Raji (cell line): Measurements from ENCODE around the gene ACOXL.

ENCODE experiments used
- POLR2A ChIP-seq: IDR thresholded peaks from 2 replicates; pipeline ENCODE4 v1.6.1; 2011; ENCODE audit warnings: low read depth, low read length, control low read depth; ENCODE audit not compliant: insufficient read depth

ACOXL gene

GRCh38 chr2:110848519-110849030 is 116.2 kb downstream of the ACOXL start:
- no peak for TF ChIP-seq POLR2A

DNA sequence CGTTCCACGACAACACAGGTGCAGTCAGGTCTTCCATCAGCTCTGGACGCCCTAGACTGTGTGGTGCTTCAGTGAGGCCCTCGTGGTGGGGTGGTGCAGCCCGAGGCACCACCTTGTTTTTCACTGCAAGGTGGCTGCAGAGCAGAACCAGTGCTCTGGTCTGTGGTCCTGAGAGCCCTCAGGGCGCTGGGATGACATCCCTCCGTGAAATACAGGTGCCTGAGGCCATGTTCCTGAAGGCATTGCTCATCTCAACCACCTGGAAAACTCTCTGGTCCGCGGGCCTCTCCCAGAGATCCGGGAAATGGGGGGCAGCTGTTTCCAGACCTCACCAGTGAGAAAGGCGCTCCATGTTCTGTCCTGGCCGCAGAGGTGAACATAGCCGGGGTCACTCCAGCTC is 119.2 kb downstream of the ACOXL start:
- TF ChIP-seq POLR2A: no peak

DNA sequence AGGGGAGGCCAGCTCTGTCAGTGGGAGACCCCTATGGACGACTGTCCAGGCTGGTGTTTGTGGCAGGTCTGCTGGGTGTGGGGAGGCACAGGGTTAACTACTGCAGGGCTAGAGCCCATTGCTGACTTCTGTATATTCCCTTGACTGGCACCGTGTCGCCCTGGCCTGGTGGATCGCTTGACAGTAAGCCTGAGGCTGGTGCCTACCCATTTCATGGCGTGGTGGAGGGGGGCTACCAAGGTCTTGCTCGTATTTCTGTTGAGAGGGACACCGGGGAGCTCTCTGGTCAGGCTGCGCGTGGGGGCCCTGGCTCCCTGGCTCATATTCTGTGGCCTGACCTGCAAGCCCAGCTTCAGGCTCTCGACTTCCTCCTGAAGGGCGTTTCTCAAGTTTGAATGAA is 119.7 kb downstream of the ACOXL start:
- no peak for TF ChIP-seq POLR2A

DNA sequence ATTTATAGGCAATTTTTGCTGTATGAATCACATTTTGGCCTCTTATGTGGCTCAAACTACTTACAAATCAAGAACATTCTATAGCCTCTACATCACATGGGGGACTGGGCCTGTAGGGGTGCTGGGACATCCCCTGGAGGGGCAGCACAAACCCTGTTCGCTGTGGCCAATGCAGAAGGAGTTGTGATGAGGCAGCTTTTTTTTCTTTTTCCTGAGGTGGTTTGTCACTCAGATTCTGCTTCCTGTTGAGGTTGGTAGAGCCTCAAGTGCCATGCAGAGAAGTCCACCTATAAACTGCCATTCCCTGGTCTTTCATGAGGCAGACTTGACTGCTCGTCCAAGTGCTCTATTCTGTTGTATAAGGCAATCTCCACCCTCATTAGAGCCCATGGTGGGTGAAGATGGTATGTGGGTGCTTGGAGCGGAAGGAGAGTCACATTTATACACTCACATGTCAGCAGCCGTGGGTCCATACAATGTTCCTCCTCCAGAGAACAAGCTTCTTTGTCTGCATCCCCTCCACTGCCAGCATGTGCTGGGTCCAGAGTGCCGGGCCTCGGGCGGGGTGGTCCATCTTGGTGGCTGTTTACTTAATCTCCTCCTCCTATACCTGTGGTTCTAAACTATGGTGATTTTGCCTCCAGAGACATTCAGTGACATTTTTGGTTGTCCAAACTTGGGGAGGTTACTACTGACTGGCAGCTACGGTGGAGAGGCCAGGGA is 120.3 kb downstream of the ACOXL start:
- no peak for TF ChIP-seq POLR2A

- TF ChIP-seq POLR2A: no peak
These were observed 121.1 kb downstream of the ACOXL start for GRCh38 chr2:110853516-110853915.

DNA sequence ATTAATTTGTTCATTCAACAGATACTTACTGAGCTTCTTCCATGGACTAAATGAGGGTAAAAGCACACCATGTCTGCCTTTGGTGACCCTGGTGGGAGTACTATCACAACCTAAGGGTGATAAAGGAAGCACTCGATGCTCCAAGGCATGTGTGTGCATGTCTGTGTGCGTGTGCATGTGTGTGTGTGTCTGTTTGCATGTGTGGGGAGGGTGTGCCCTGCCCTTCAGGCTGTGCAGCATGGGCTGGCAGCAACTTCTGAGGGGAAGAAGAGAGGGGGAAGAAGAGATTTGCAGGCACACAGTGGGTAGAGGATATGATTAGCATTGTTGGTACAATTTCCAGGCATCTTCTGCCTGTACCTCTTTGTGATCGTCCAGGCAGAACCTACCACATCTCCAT is 121.6 kb downstream of the ACOXL start:
- TF ChIP-seq POLR2A: no peak

DNA sequence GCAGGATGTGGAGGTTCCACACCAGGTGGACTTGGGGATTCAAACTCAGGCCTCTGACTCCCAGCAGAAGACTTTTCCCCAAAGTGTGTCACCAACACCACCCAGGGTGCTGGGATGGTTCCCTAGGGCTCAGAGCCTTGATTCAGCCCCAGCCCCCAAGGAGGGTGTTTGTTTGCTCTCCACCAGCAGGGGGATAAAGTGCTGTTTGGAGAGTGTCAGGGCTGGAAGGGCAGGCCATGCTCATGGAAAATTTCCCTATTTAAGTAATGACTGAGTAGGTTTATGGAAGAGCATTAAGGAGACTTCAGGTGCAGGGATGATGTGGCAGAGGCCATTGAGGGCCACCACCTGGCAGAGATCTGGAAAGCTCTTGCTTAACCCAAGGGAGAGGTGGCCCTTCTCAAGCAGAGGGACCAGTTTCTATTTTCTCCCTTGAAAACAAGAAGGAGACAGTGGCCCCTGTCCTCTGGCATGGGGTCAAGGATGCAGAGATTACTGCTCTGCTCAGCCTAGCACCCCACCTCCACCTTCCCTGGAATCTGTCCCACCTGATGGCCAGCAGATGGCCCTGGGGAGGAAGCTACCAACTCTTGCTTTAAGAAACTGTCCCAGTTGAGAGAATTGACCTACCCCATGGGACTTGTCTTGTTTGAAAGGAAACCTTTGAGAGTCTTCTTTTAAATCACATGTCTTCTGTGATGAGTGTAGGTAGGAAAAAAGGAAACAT is 122.1 kb downstream of the ACOXL start:
- no peak for TF ChIP-seq POLR2A

GRCh38 chr2:110858135-110858725 is 125.9 kb downstream of the ACOXL start:
- TF ChIP-seq POLR2A: no peak

GRCh38 chr2:110858993-110859701 is 126.8 kb downstream of the ACOXL start:
- TF ChIP-seq POLR2A: no peak

DNA sequence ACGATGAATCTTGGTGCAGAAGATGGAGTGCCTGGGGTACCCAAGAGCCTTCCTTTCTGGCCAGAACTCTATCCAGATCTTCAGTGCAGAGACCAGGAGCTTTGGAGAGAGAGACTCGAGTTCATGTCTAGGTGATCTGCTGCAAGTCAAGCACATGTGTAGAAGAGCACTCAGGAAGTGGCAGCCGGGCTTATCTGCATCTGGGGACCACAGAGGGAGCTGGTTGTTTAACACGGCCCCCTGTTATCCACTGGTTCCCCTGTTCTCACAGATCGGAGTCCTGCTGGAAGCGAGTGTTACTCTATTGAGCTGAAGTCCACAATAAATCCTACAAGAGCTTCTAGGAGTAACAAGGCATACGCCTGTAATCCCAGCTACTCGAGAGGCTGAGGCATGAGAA is 128.3 kb downstream of the ACOXL start:
- no peak for TF ChIP-seq POLR2A

- no peak for TF ChIP-seq POLR2A
These were observed 129.4 kb downstream of the ACOXL start for GRCh38 chr2:110861616-110862260.

DNA sequence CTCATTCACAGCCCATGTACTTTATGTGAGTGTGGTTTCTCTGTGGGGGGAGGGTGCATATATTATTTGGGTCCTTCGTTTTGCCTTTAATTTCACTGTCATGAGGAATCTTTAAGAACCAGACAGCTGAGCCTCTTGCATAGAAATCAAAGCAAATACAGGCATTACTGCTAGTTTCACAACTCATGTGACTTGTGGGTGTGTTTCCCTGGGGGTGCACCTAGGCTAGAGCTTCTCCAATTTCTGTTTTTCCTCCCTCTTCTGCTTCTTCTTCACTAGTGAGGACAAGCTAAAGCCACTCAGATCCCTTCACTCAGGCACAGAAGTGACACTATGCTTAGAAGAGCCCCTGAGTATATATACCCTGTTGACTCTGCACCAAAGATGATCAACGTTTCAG is 131.4 kb downstream of the ACOXL start:
- no peak for TF ChIP-seq POLR2A

DNA sequence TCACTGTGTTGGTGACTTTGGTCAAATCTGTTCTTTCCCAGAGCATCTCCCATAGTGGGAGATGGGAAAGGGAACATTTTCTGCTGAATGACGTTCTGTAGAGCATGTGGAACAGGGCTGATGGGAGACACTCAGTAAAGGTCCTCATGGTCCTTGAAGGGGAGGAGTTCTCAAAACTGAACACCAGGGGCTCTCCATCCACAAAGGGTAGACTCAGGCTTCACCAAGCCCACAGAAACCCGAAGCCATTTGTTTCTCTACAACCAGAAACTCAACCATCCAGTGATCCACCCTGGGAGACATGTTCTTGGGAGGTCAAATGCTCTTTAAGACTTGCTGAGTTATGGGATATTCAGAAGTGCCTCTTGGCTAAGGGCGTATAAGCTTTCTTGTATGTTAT is 131.8 kb downstream of the ACOXL start:
- no peak for TF ChIP-seq POLR2A

DNA sequence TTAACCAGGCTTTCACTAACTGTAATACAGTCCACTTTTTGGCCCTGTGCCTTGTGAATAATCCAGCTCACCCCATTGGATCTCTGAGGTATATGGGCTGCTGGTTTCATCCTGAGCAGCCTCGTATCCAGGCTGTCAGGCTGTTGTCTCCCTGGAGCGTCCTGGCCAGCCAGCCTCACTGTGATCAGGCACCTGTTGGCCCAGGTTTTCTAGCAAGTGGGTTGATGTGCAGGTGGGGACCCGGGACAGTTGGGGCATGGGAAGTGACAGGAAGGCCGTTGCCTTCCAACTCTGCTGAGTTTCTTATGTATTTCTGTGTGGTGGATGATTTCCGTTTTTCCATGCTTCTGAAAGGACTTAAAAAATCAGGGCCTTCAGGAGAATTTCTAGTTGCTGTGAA is 132.4 kb downstream of the ACOXL start:
- TF ChIP-seq POLR2A: no peak

- TF ChIP-seq POLR2A: no peak
These were observed 132.8 kb downstream of the ACOXL start for GRCh38 chr2:110865188-110865587.

DNA sequence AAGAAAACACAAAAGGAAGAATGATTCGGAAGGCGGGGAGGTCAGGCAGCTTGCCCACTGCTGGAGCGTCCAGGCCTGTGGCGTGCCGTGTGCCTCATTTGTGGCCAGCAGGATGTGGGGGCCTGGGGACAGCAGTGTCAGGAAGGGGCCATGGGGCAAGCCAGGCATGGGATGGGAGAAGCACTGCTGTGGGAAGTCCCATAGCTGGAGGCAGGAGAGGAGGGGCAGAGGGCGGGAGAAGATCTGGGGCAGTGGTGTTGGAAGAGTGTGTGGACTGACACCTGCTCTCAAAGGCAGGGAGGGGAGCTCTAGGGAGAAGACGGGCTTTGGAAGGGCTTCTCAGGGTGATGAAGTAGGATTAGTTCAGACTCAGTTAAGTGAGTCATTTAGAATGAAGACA is 133.7 kb downstream of the ACOXL start:
- TF ChIP-seq POLR2A: no peak

GRCh38 chr2:110866466-110866865 is 134.1 kb downstream of the ACOXL start:
- no peak for TF ChIP-seq POLR2A
